ENCODE results near the gene CNTNAP5. TPM values are rescaled to one million over a fixed set of nuclear protein-coding genes. Genes with fewer than 3 reads are reported as not detected.

Gene CNTNAP5
- total RNA-seq, 4 donors from 2014 or later: not detected

DNA sequence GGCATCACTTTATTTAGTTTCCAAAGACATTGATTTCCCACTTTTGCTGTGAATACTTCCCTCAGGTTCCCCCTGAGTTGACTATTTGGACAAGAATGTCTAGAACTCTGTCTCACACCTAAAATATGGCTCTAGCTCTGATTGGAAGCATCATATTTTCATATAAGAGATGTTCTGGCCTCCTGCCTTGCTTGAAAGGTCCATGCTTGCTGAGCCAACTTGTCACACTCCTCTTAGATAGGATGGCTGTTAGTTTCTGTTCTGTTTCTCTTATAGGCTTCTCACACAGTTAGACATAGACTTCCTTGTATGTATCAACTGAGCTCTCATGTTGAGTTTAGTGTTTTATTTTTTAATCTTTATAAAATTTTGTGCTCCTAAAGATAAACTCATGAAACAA, 87.1 kb downstream of the CNTNAP5 start:
- H3K4me3 ChIP-seq: no peak overlapping the region
- H3K27me3 ChIP-seq: no peaks in the 10 kb centered on the region
- no peak overlapping the region for H3K27ac ChIP-seq
- no peaks in the 10 kb centered on the region for H3K36me3 ChIP-seq
- in situ Hi-C loops (cut with MboI; ENCODE audit: low sequenced_read_pairs in 4 of 4): no loop called here
- TF ChIP-seq, protein P1, sequence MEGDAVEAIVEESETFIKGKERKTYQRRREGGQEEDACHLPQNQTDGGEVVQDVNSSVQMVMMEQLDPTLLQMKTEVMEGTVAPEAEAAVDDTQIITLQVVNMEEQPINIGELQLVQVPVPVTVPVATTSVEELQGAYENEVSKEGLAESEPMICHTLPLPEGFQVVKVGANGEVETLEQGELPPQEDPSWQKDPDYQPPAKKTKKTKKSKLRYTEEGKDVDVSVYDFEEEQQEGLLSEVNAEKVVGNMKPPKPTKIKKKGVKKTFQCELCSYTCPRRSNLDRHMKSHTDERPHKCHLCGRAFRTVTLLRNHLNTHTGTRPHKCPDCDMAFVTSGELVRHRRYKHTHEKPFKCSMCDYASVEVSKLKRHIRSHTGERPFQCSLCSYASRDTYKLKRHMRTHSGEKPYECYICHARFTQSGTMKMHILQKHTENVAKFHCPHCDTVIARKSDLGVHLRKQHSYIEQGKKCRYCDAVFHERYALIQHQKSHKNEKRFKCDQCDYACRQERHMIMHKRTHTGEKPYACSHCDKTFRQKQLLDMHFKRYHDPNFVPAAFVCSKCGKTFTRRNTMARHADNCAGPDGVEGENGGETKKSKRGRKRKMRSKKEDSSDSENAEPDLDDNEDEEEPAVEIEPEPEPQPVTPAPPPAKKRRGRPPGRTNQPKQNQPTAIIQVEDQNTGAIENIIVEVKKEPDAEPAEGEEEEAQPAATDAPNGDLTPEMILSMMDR (IDR thresholded peaks at IDR 0.05 in 4 of 5, conservative IDR thresholded peaks at IDR 0.05 in 1 of 5): no peak
- no peak for TF ChIP-seq POLR2A (IDR thresholded peaks at IDR 0.05)
- H3K9me3 ChIP-seq: no peaks in the 10 kb centered on the region
- ATAC-seq: no peak
- no peaks in the 10 kb centered on the region for H3K4me1 ChIP-seq
- intact Hi-C loops (cut with DNase I; ENCODE audit: low total_unique reads): no loop called here
- no peak for DNase-seq

DNA sequence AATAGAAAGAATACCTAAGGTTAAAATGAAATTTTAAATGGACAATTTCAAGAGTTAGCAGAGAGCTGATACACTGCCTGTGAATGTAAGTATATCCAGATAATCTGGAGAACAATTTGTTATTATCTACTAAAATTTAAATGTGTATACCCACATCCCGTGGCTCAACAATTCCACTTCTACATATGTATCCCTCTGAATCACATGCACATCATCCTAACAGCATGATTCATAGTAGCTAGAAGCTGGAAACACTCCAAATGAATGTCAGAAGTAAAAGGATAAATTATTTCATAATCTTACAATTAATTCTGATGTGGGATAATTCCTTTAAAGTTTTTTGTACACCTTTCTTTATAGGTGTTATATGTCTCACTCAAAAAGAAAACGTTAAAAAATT, 87.9 kb downstream of the CNTNAP5 start:
- Histone ChIP-seq H3K9me3 (no peaks in the 10 kb centered on the region), H3K4me1 (no peaks in the 10 kb centered on the region), H3K27ac (no peak overlapping the region), H3K27me3 (no peaks in the 10 kb centered on the region), H3K36me3 (no peaks in the 10 kb centered on the region), H3K4me3 (no peak overlapping the region)
- no peak for ATAC-seq
- in situ Hi-C loops (cut with MboI; ENCODE audit: low sequenced_read_pairs in 4 of 4): no loop called here
- TF ChIP-seq, protein P1 (IDR thresholded peaks at IDR 0.05 in 4 of 5, conservative IDR thresholded peaks at IDR 0.05 in 1 of 5): no peak
- TF ChIP-seq POLR2A (IDR thresholded peaks at IDR 0.05): no peak
- no peak for DNase-seq
- intact Hi-C loops (cut with DNase I; ENCODE audit: low total_unique reads): no loop called here

DNA sequence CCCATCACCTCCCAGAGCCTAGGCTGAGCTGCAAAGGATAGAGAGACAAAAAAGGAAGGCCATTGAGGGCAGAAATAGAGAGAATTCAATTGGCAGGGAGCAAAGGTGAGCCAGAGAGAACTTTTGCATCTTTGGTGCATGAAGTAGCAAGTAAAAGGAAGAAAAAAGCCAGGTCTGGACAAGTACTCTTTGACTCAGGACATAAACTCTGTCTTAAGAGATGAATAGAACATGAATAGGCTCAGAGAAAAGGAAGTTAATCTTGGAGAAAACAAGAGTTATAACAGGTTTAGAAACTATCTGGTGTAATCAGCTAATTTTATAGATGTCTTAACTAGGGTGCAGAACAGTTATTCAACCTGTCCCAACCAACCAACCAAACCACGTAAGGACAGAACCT, 95.2 kb downstream of the CNTNAP5 start:
- in situ Hi-C loops (cut with MboI; ENCODE audit: low sequenced_read_pairs in 4 of 4): no loop called here
- ATAC-seq (no peak), DNase-seq (no peak)
- Histone ChIP-seq H3K36me3 (no peaks in the 10 kb centered on the region), H3K9me3 (no peaks in the 10 kb centered on the region), H3K27ac (no peak overlapping the region), H3K4me3 (no peak overlapping the region), H3K4me1 (no peaks in the 10 kb centered on the region), H3K27me3 (no peaks in the 10 kb centered on the region)
- intact Hi-C loops (cut with DNase I; ENCODE audit: low total_unique reads): no loop called here
- TF ChIP-seq, protein P1 (IDR thresholded peaks at IDR 0.05 in 4 of 5, conservative IDR thresholded peaks at IDR 0.05 in 1 of 5): no peak
- no peak for TF ChIP-seq POLR2A (IDR thresholded peaks at IDR 0.05)

DNA sequence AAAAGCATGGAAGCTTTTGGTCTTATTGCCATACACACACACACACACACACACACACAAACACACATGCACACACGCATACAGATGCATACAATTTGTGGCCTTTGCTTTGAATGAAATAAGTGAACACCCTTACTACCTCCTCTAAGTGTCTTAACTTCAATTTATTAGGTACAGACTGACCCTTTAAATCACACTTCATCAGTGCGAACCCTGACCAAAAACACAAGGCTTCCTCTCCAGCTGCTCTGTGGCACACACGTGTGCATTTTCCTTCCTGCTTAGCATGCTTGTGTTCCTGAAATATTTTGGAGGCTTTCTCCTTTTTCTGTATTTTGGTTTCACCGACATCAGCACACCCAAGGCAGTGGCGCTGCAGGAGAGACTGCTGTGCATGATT, 96.0 kb downstream of the CNTNAP5 start:
- no peaks in the 10 kb centered on the region for H3K9me3 ChIP-seq
- H3K27ac ChIP-seq: no peak overlapping the region
- H3K27me3 ChIP-seq: no peaks in the 10 kb centered on the region
- intact Hi-C loops (cut with DNase I; ENCODE audit: low total_unique reads): no loop called here
- ATAC-seq (no peak), DNase-seq (no peak)
- no peaks in the 10 kb centered on the region for H3K36me3 ChIP-seq
- no peaks in the 10 kb centered on the region for H3K4me1 ChIP-seq
- in situ Hi-C loops (cut with MboI; ENCODE audit: low sequenced_read_pairs in 4 of 4): no loop called here
- H3K4me3 ChIP-seq: no peak overlapping the region
- TF ChIP-seq, protein P1 (IDR thresholded peaks at IDR 0.05 in 4 of 5, conservative IDR thresholded peaks at IDR 0.05 in 1 of 5): no peak
- TF ChIP-seq POLR2A (IDR thresholded peaks at IDR 0.05): no peak

DNA sequence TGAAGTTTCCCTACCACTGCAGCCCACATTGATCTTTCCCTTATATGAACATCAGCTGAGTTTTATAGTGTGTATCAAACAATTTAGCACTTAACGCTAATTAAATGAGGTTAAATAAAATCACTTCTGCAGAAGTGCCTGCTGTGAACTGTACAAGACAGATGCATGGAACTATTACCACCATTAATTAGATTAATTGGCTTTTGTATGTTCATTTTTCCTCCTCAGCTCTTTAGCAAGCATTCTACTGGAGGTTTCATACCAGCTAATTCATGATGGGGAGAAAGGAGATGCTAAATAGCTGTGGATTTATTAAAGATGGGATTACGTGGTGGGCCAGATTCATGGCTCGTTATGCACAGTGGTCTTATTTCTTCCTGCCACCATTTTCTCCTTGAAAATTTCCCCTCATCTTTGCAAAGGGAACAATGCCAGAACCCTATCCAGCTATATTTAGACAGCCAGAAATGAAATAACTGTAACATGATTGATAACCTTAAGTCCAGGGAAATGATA, 96.7 kb downstream of the CNTNAP5 start:
- DNase-seq: no peak
- Histone ChIP-seq H3K36me3 (no peaks in the 10 kb centered on the region), H3K4me1 (no peaks in the 10 kb centered on the region), H3K27ac (no peak overlapping the region), H3K9me3 (no peaks in the 10 kb centered on the region), H3K27me3 (no peaks in the 10 kb centered on the region), H3K4me3 (no peak overlapping the region)
- TF ChIP-seq, protein P1 (IDR thresholded peaks at IDR 0.05 in 4 of 5, conservative IDR thresholded peaks at IDR 0.05 in 1 of 5): no peak
- TF ChIP-seq POLR2A (IDR thresholded peaks at IDR 0.05): no peak
- ATAC-seq: no peak
- in situ Hi-C loops (cut with MboI; ENCODE audit: low sequenced_read_pairs in 4 of 4) (no loop called here), intact Hi-C loops (cut with DNase I; ENCODE audit: low total_unique reads) (no loop called here)

All from gastrocnemius medialis (tissue), 4 donors.